HG02763 (cell line): ENCODE measurements around the gene KCNMB1.

Experiments
- ATAC-seq: cut with Tn5 transposase; IDR thresholded peaks from one replicate; pipeline ENCODE4 v1.9.1; 2021; ENCODE audit warnings: mild to moderate bottlenecking, moderate library complexity; ENCODE audit not compliant: unreplicated experiment

Gene KCNMB1

DNA sequence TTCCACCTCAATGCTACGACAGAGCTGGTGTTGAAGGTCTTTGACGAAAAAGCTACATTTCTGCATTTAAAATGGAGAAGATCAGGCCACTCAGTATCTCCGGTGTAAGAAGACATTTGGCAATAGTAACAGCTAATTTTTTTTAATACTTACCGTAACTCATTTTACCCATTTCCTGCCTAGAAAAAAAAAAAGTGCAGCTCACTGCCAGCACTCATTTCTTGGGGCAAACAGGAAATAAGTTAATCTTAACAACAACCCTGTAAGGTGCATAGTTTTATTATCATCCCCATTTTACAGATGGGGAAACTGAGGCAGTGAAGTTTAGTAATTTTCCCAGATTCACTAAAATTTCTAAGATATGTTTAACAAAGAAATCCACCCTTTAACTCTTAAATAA, 27.4 kb upstream of the KCNMB1 start:
- ATAC-seq = no peak

DNA sequence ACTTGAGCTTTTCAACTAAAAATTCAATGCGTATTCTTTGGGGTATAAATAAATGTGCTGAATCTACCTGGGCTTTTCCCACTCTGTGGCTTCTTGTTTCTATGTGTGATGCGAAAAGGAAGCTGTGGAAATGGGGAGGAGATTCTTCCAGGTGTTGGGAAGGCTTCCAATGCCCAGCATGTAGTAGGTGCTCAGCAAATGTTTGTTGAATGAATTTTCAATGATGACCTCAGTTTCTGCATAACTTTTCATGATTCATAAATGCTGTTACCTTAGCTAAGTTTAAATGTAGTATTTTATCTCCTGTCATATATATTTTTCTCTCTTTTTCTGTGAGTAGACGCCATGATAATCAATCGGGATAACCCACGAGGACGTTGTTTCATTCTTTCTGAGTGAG, 25.6 kb upstream of the KCNMB1 start:
- no peak for ATAC-seq

DNA sequence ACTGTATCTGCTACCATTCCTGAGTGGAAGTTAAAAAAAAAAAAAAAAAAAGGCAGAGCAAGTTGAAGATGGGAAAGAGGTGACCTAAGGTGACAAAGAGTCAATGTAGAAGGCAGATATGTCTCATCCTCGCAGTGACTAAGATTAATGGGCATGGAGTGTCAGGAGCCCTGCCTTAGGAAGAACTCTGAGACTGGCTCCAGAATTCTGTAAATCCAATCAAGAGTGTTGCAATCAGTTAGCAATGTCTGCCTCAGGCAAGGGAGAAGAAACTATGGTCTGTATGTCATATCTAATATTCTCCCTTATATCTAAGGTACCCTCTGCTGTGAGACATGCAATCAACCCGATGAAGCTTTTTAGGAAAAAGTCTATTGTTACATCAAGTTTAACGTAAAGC, 24.7 kb upstream of the KCNMB1 start:
- no peak for ATAC-seq

DNA sequence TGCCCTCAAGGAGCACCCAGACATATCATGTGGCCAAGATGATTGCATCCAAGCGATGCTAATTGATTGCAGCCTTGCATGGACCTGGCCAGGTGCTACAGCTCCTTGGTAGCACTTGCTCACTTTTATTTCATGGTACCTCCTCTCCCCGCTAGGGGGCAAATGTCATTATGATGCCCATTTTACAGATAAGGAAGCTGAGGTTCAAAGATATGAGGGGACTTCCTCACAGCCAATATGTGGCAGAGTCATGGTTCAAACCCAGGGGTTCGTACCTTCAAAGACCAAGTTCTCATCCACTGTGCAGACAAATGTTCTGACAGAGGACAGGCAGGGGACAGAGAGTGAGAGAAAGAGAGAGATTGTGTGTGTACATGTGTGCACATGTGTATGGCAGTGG, 21.9 kb upstream of the KCNMB1 start:
- ATAC-seq = no peak

DNA sequence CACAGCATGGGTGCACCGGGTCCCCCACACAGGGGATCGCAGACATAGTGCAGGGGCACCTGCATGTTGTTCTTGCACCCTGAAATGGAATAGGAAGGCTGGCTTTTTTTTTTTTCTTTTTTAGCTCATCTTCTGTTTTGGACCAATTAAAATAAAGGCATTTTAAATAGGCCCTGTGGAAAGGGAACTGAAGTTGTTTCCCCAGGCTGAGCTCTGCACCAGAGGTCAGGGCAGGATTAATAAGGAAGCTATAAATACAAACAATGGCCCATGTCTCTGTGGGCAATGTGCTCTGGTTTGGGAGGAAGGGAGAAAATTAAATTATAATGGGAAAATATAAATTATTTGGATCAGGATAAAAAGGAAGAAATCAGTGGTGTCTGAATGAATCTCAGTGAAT, 21.2 kb upstream of the KCNMB1 start:
- ATAC-seq = no peak

DNA sequence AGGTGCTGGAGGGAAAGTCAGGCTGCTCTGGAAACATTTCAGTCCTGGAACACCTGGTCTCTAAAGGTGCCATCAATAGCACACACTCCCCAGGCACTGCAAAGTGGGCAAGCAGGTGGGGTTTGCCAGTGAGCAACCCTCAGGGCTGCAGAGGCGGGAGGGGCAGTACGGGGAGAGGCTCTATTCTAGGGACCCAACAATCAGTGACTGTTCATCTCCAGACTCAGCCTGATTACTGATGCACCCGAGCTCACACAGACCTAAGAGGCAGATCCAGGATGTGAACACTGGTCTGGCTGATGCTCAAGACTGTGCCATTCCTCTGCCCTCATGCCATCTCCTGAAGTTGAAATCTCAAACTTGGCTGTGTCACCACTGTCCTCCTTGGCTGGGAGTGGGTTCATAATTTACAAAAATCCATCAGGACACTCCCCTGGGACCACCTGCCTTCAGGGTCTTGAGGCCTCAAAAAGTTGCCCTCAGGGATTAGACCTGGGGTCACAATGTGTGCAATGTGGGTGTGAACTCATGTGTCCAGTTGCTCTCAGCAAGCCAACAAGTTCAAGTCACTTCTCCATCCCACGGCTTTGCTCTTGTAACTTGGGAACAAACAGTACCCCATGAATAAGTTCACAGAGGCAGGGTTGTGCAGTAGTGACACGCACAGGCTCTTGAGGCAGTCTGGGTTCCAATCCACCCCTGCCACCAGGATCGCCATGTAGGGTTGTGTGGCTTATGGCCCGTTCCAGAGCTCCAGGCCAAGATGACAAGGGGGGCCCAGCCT, 19.9 kb upstream of the KCNMB1 start:
- ATAC-seq = no peak

DNA sequence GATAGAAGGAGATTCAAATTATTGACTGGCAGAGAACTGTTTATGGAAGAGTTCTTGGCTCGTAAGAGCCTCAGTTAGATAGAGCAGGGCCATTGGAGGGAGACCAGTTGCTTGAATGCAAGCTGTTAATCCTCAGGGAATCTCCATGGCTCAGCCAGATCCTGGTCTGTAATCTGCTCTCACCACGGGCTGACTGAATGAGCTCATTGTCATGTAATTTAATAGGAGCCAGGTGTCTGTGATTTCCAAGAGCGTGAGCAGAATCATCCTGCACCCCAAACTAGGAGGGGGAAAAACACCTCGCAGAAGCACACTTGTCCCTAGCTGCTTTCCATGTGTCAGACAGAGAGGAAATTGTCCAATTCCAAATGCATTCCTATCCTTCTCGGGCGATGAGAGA, 19.1 kb upstream of the KCNMB1 start:
- no peak for ATAC-seq

DNA sequence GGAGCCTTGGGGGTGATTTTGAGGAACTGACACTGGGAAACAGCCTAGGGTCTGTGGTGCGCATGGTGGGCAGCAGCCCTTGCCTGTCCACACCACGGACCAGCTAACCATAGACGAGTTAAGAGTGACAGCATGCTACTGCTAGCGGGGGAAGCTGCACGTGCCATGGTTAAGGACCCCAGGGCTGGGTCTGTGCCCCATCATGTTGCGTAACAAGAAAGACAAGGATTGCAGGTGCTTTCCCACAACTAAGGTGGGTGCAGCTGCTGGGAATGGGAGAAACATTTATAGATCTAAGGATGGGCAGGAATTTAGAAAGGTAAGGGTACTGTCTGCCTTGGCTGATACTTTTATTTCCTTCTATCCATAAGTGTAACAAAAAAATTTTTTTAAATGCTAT, 17.9 kb upstream of the KCNMB1 start:
- ATAC-seq = no peak

DNA sequence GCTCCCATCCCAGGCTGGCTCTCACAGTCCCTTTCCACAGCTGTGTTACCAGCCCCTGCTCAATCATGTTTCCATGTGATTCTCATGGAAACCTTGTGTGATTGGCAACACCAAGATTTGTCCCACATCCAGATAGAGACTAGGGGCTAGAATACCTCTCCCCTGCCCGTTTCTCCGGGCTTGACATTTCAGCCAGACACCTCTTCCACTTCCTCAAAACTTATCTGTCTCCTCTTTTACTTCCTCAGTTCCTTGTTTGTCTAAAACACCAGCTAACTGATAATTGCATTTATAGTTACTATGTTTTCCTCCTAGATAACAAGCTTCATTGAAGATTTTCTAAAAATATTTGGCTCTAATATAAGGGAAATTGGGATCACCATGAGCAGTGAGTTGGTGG, 16.6 kb upstream of the KCNMB1 start:
- no peak for ATAC-seq

DNA sequence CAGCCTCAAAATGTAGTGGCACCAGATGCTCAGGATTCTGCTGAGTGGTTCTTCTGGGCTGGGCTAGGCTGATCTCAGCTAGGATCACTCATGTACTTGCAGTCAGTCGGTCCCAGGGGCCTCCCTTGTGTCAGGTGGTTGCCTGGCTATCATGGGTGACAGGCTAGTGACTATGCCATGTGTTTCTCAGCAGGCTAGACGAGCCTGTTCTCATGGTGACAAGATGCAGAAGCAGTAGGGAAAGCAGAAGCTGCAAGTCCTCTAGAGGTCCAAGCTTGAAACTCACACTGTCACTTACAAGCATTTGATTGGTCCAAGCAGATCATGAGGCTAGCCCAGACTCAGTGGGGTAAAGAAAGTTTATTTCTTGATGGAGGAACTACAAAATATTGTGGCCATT, 15.2 kb upstream of the KCNMB1 start:
- no peak for ATAC-seq

DNA sequence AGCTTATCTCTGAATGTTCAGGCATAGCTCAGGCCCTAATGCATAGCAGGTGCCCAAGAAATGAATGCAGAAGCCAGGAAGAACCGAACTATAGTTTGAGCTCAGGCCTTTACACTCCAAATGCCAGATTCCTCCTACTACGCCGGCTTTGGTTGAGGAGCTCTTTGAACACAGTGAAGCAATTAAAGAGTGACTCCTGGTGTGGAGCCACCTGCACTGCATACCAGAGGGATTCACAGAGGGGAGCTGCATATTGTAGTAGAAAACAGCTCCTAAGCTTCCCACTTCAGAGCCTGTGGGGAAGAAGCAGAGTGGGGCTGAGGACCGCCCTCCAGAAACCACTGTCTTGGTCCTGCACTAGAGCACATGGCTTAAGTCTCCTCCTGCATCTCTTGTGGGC, 14.5 kb upstream of the KCNMB1 start:
- no peak for ATAC-seq

DNA sequence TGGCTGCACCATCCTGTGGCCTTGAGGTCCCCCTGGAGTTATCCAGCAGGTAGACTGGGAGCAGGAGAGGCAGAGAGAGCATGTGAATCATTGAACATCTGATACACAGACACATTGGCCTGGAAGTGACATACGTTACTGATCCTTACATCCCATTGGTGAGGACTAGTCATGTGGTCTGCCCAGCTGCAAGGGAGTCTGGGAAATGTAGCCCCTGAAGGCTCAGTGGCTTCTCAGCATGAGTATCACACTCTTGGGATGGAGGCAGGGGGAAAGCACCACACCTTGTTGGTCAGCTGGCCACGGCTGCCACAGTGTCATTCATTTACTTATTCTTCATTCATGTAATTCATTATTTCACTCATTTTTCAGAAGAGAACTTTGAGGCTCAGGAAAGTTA, 13.3 kb upstream of the KCNMB1 start:
- ATAC-seq = no peak

DNA sequence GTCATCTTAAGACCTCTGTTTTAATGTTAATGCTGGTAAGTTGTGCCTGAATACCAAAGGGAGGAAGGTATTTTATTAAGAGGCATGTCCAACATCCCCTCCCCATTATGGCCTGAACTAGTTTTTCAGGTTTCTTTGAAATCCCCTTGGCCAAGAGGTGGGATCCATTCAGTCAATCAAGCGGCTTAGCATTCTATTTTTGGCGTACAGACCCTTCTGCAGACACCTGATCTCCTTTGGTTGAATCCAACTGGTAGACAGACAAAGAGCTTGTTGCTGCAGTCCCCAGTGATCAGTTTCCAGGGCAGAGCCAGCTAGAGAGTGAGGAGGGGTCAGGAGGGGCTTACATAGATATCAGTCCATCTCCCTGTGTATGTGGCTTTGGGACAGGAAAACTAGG, 7.9 kb upstream of the KCNMB1 start:
- ATAC-seq = no peak

DNA sequence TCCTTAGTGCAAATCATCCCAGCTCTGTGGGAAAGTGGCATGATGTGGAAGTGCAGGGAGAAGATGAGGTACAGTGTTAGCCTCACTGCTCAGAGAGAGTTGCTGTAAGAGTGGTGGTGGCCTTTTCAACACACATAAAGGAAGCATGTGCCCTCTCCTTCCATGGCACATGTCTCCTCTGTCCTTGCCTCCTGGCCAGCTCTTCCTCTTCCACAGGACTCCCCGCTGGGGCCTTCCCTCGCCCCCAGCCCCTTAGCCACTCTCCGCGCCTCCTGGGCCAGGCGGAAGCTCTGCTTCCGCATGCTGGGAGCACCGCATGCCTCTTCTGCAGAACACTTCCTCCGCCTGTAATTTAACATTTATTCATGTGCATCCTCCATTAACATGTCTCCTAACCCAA, 4.8 kb upstream of the KCNMB1 start:
- ATAC-seq = no peak

DNA sequence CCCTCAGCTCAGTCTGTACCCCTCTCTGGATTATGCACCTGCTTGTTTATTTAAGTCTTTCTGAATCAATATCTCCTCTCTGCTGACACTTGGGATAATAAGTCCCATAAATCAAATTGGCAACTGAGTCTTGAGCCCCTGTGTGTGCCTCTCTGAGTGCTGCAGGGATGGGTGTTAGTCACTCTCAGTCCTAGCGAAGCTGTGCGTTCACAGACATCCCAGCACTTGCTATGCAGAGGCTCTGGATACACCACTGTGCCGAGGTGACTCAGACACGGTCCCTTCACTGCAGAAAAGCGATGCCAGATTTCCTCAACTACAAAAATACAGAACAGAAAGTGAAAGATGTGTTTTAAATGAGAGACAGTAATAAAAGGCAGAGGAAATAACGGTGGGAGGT, 4.1 kb upstream of the KCNMB1 start:
- no peak for ATAC-seq

DNA sequence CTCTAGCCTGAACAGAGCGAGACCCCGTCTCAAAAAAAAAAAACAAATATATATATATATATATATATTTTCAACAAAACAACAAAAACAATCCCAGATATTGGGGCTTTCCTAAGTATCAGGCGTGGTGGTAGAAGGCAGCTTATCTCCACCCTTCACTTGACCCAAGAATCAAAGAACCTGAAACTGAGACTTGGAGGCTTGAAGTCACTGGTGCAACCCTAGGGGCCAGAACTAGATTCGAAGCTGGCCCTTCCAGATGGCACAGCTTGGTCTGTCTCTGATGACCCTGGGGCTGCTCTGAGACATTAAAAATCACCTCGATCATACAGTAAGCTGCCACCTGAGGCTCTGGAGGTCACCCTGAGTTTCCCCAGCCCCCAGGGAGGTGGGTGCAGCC, 1.3 kb upstream of the KCNMB1 start:
- ATAC-seq = no peak

DNA sequence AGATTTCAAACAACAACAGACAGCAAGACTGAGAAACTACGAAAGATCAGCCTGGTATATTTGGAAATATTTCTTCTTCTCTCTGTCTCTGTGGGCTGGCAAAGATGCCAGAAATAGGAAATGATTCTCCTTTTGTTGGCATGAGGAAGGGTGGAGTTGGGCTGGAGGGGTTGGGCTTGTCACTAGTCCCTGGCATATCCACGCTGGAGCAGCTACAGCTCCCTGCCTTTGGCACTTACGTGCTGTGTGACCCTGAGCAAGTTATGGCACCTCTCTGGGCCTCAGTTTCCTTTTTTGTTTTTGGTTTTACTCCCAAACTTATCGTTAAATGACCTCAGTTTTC, 354 bp upstream of the KCNMB1 start:
- ATAC-seq = no peak

DNA sequence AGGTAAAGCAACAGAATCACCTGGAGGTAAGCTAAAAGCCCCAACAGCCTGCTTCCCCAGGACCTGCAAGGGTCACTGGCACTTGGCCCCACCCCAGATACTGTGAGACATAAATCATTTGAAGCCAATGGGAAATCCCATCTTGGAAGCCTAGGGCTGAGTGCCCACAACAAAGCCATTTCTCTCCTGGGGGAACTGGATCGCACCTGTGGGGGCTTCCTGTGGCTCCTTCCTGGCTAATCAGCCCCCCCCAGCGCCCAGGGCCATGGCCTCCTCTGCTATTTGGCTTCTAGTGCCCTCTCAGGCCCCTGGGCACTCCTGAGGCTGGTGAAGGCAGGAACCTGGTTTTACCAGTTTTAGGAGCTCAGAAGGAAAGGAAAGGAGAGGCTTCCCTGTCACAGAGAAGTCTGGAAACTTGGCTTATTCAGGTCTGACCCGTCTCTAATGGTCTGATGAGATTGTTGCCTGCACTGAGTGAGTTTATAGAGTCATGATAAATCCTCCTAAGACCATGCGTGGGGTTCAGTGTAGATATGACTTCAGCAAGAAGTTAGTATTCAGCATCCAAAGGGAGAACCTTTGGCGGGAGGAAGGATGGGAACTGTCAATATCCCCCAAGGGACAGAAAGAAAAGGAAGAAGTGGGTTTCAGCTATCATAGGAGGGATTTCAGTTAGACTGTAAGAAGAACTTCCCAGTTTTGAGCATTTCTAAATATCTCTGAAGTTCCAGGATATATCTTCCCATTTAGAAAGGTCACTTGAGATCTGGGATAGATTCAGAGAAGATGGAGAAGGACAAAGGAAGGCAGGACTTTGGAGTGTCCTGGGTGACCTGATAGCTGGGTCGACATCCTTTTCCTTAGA, 1.2 kb downstream of the KCNMB1 start:
- no peak for ATAC-seq

DNA sequence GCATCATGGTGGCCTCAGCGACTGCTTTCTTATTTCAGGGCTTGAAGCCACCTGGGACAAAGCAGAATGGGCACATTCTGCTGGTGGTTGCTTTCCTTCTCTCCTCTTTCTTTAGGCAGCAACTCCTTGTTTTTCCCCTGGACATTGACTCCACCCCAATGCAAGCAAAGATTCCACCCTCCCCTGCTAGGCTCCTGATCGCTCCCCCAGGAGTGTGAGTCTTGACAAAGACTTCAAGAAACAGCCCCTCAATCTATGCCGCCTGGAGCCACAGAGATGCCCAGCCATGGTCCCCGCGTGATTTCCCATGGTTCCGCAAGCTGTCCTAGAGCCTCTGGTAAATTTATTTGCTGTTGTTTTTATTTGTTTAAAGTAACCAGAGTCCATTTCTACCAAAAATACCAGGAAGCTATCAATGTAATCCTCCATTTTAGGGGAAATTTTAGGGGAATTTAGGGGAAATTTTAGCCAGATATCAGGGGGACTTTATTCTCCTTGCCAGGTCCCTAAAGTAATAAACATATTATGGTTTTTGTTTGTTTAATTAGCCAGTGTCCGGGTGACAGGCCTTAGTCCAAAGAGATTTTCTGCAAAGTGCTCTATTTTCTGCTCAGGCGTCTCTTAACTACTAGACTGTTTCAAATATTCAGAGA, 2.3 kb downstream of the KCNMB1 start:
- no peak for ATAC-seq

DNA sequence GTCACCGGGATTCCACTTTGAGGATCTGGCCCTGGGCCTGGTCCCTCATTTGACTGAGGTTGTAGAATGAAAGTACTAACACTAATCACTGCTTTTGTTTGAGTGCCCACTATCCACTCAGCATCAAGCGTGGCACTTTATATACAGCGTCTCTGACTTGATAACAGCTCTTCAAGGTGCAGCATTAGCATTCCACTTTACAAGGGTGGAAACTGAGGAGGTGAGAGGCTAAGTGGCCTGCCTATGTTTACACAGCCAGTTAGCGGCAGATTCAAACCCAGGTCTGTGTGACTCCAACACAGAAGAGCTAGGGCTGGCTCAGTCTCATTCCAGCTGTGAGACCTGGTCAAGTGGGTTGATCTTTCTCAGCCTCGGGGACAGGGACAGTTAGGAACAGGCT, 5.9 kb downstream of the KCNMB1 start:
- no peak for ATAC-seq

DNA sequence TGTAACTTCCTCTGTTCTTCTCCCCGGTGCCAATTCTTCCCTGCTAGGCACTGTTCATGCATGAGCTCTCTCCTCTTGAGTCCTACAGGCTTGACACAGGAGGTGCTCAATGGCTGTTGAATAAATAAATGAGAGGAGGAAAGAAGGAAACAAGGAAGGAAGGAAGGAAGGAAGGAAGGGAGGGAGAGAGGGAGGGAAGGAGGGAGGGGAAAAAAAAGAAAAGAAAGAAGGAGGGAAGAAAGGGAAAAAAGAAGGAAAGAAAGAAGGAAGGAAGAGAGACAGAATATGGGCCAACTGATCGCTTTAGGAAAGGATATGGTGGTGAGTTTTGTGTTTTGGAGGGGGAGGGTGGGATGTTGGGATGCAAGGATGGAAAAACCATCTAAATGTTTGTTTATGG, 6.4 kb downstream of the KCNMB1 start:
- no peak for ATAC-seq

DNA sequence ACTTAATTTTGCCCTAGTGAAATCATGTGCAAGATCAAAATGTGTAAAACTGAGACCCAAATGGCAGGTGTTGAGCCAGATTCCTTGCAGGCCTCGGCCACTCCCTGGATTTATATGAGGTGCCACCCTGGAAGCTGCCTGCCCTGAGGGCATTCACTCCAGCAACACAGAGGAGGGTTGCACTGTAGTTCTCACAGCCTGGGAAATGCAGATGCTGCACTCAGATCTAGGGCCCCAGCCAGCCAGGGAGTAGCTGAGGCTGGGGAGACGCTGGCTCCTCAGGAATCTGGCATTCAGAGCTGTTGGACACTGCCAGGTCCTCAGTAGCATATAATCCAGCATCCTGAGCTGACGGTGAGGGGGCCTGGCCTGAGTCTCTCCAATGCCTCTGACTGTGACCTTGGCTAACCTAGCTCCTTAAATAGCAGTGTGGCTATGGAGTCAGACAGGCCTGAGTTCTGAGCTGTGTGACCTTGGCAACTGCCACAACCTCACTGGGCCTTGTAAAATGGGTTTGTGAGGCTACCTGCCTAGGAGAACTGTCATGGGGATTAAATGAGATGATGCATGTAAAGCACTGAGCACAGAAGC, 8.7 kb downstream of the KCNMB1 start:
- no peak for ATAC-seq
